Astrocyte of the cerebellum (primary cell): ENCODE results near the gene ZNRD2.

ENCODE experiments used
- DNase-seq: peaks from one replicate; pipeline ENCODE4 v3.0.0-alpha.2; 2011; ENCODE audit warnings: low read depth
- H3K4me3 ChIP-seq: 2 replicates; pipeline ENCODE4 v1.5.1; 2011; ENCODE audit warnings: mild to moderate bottlenecking, low read depth, low read length, moderate library complexity
- in situ Hi-C: cut with HindIII; loops from 2 replicates; pipeline ENCODE4 v1.10.0; 2017; ENCODE audit warnings: low sequenced_read_pairs
- TF ChIP-seq, protein P1 (sequence below): IDR thresholded peaks from 2 replicates; pipeline ENCODE4 v1.5.1; 2012; ENCODE audit warnings: low read length, low read depth, moderate library complexity, mild to moderate bottlenecking; ENCODE audit errors: missing control alignments

ZNRD2 gene

GRCh38 chr11:65535102-65535501 lies 35.2 kb upstream of the ZNRD2 start:
- DNase-seq, result no peak
- in situ Hi-C loops, result no loop called here
- H3K4me3 ChIP-seq, result no peak overlapping the region
- TF ChIP-seq, protein P1, sequence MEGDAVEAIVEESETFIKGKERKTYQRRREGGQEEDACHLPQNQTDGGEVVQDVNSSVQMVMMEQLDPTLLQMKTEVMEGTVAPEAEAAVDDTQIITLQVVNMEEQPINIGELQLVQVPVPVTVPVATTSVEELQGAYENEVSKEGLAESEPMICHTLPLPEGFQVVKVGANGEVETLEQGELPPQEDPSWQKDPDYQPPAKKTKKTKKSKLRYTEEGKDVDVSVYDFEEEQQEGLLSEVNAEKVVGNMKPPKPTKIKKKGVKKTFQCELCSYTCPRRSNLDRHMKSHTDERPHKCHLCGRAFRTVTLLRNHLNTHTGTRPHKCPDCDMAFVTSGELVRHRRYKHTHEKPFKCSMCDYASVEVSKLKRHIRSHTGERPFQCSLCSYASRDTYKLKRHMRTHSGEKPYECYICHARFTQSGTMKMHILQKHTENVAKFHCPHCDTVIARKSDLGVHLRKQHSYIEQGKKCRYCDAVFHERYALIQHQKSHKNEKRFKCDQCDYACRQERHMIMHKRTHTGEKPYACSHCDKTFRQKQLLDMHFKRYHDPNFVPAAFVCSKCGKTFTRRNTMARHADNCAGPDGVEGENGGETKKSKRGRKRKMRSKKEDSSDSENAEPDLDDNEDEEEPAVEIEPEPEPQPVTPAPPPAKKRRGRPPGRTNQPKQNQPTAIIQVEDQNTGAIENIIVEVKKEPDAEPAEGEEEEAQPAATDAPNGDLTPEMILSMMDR, result no peak

- no peak for DNase-seq
- H3K4me3 ChIP-seq, result no peak overlapping the region
- TF ChIP-seq, protein P1, result no peak
- in situ Hi-C loops, result no loop called here
These were observed 33.6 kb upstream of the ZNRD2 start for GRCh38 chr11:65536412-65537295.

DNA sequence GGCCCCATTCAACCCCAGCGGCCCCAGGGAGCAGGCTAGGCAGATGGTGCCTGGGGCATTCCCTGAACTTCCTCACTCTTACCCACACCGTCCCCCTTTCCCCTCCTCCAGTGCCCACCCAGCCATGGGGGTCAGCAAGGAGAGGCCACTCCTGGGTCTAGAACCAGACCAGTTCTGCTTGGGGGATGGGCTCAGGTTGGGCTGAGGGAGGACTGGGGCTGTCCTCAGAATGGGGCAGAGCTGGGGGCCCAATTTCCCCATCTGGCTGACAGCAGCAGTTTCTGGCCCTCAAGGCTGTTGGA lies 33.0 kb upstream of the ZNRD2 start:
- no peak overlapping the region for H3K4me3 ChIP-seq
- TF ChIP-seq, protein P1, result no peak
- in situ Hi-C loops, result no loop called here
- no peak for DNase-seq

DNA sequence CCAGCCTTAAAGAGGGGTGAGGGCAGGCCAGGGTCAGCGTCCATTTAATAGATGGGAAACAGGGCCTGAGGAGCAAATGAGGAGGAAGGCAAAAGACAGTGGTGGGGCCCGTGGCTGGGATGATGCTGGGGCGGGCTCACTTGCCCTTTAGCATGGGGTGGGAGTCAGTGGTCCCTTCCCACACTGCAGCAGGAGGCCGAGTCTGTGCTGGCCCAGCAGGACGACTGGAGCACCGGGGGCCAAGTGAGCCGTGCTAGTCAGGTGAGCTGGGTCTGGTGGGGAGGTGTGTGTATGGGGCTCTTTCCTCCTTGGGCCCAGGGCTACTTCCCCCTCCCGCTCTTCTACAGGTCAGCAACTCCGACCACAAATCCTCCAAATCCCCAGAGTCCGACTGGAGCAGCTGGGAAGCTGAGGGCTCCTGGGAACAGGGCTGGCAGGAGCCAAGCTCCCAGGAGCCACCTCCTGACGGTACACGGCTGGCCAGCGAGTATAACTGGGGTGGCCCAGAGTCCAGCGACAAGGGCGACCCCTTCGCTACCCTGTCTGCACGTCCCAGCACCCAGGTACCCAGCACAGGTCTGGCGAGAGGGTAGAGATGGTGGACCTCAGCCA lies 32.6 kb upstream of the ZNRD2 start:
- H3K4me3 ChIP-seq, result no peak overlapping the region
- TF ChIP-seq, protein P1, result no peak
- no peak for DNase-seq
- in situ Hi-C loops, result no loop called here

DNA sequence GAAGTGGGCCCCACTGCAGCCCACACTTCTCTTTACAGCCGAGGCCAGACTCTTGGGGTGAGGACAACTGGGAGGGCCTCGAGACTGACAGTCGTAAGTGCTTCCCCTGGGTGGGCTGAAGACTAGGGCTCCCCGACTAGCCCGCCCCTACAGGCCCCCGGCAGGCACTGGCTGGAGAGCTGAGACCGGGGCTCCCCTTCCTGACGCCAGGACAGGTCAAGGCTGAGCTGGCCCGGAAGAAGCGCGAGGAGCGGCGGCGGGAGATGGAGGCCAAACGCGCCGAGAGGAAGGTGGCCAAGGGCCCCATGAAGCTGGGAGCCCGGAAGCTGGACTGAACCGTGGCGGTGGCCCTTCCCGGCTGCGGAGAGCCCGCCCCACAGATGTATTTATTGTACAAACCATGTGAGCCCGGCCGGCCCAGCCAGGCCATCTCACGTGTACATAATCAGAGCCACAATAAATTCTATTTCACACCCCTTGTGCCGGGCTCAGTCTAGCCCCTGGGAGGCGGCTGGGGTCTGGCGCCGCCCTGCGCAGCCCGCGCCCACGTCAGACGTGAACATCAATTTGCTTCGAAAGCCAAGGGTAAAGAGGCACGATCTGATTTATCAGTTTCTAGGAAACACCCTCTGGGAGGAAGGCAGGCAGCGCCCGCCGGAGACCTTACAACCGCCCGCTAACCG lies 31.9 kb upstream of the ZNRD2 start:
- no peak for DNase-seq
- in situ Hi-C loops, result no loop called here
- TF ChIP-seq, protein P1, result no peak

DNA sequence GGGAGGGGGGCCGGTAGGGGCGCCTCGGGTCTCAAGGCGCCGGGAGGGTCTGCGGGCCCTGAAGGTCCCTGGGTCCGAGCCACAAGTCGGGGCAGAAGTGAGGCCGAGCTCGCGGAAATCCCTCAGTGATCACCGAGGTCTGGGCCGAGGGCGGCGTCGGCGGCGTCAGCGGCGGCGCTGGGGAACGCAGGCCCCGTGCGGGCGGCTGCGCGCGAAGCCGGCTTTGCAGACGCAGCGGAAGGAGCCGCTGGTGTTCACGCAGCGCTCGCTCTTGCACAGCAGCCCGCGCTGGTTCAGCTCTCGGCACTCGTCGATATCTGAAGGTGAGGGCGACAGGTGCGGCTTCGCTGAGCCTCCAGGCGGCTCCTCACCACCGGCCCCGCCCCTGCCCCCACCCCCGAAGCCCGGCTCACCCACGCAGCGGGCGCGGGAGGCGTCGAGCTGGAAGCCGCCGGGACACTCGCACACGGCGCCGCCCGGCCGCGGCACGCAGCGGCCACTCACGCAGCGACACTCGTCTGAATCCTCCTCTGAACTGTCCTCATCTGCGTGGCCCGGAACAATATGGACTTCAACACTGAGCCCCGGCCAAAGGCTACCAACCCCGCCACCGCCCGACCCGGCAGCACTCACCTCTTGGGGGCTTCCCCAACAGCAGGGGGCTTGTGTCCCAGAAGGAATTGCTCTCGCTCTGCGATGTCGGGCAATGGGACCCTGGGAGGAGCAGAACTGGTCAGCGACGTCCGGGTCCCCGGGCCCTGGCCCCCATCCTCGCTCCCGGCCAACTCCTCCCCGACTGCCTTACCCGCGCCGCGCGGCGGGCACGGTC lies 31.1 kb upstream of the ZNRD2 start:
- in situ Hi-C loops, result no loop called here
- DNase-seq, result no peak
- TF ChIP-seq, protein P1, result no peak
- no peak overlapping the region for H3K4me3 ChIP-seq

More for the DNA sequence above, 31.9 kb upstream of the ZNRD2 start:
- no peak overlapping the region for H3K4me3 ChIP-seq
